K562 (cell line): ENCODE measurements around the gene USP2. TPM values are rescaled to one million over a fixed set of nuclear protein-coding genes. Genes with fewer than 3 reads are reported as not detected.

Experiments used
- DACH1 ChIP-seq: fragments of 450-650 bp; IDR thresholded peaks from 2 replicates; pipeline ENCODE4 v1.6.1; 2018; ENCODE audit not compliant: partially characterized antibody
- KDM1A ChIP-seq, 2 experiments: fragments of 450-650 bp; IDR thresholded peaks; 2 replicates each; pipeline ENCODE4 v1.6.1; 2016; ENCODE audit warnings: mild to moderate bottlenecking in 2 of 2
- NFXL1 ChIP-seq: fragments of 450-650 bp; formaldehyde crosslinking; IDR thresholded peaks from 2 replicates; pipeline ENCODE4 v1.4.0; 2021; ENCODE audit warnings: mild to moderate bottlenecking
- POLR2G ChIP-seq: fragments of 200-400 bp; formaldehyde crosslinking; IDR thresholded peaks from 2 replicates; pipeline ENCODE4 v1.6.1; 2017; ENCODE audit warnings: low read depth, mild to moderate bottlenecking, antibody characterized with exemption, low read length, moderate library complexity
- RB1 ChIP-seq: fragments of 450-650 bp; IDR thresholded peaks from 2 replicates; pipeline ENCODE4 v1.6.1; 2017; ENCODE audit warnings: low read depth, mild to moderate bottlenecking
- RBBP5 ChIP-seq: fragments of 200-600 bp; sonication (generic); IDR thresholded peaks from 2 replicates; pipeline ENCODE4 v1.6.1; 2012; ENCODE audit warnings: borderline replicate concordance, mild to moderate bottlenecking, low read length, control low read depth, inconsistent platforms; ENCODE audit not compliant: insufficient read depth, poor library complexity, severe bottlenecking
- SUPT5H ChIP-seq: fragments of 450-650 bp; IDR thresholded peaks from 2 replicates; pipeline ENCODE4 v1.6.1; 2016
- TAF1 ChIP-seq: IDR thresholded peaks from 2 replicates; pipeline ENCODE4 v1.6.1; 2011; ENCODE audit warnings: mild to moderate bottlenecking, low read length, moderate library complexity; ENCODE audit not compliant: insufficient read depth, control insufficient read depth, severe bottlenecking; ENCODE audit errors: extremely low read depth
- ZBTB49 ChIP-seq: sonication (generic); formaldehyde crosslinking; IDR thresholded peaks from 2 replicates; pipeline ENCODE4 v1.8.0; 2022; ENCODE audit warnings: missing genetic modification reagents, mild to moderate bottlenecking, borderline replicate concordance
- ZNF239 ChIP-seq: fragments of 250-450 bp; sonication (Bioruptor Pico); IDR thresholded peaks from 2 replicates; pipeline ENCODE4 v1.4.0; 2020; ENCODE audit warnings: mild to moderate bottlenecking
- ZNF584 ChIP-seq: fragments of 200-800 bp; sonication (Bioruptor generic); IDR thresholded peaks from 2 replicates; pipeline ENCODE4 v1.6.1; 2016; ENCODE audit warnings: low read depth, mild to moderate bottlenecking, missing genetic modification characterization, missing compliant biosample characterization
- ZNF589 ChIP-seq: fragments of 200-800 bp; sonication (Bioruptor generic); IDR thresholded peaks from 2 replicates; pipeline ENCODE4 v1.6.1; 2016; ENCODE audit warnings: low read depth, missing genetic modification characterization, missing compliant biosample characterization
- polyA plus RNA-seq, 8 experiments: library from polyadenylated mRNA; depleted of rRNA in 4 of 8; stranded (reverse) in 5 of 8; unstranded in 3 of 8; fragments of >200 nt; fragmentation: Nextera tagmentation in 2 of 8; fragmentation: Illumina TruSeq in 1 of 8; extraction: Ambion mirVana in 2 of 8; extraction: Trizol in 1 of 8; gene quantifications; 2 replicates each; pipeline versions ENCODE4 v1.2.1 to v1.2.3, GENCODE V29; 2011 to 2014; ENCODE audit warnings: inconsistent platforms in 1 of 8, missing spikeins in 1 of 8
- total RNA-seq, 7 experiments: library from RNA; depleted of rRNA in 6 of 7; stranded (reverse); fragments of >200 nt in 6 of 7; fragmentation: Illumina TruSeq in 2 of 7; extraction: Trizol in 2 of 7; gene quantifications; 2 replicates each; pipeline versions ENCODE4 v1.2.1 to v1.2.3, GENCODE V29; 2011 to 2021; ENCODE audit warnings: low replicate concordance in 1 of 7
- TF ChIP-seq, protein P1 (sequence below), 2 experiments: fragments of 450-650 bp; IDR thresholded peaks; 2 replicates each; pipeline ENCODE4 v1.6.1; 2016
- TF ChIP-seq, protein P2 (sequence below): fragments of 450-650 bp; conservative IDR thresholded peaks from 2 replicates; pipeline ENCODE4 v1.6.1; 2016; ENCODE audit warnings: missing genetic modification characterization, low read depth, mild to moderate bottlenecking, missing compliant biosample characterization, moderate library complexity
- TF ChIP-seq, protein P3 (sequence below): sonication (generic); formaldehyde crosslinking; IDR thresholded peaks from 2 replicates; pipeline ENCODE4 v1.4.0; 2020; ENCODE audit warnings: mild to moderate bottlenecking, missing genetic modification reagents
- TF ChIP-seq, protein P4 (sequence below): fragments of 150-350 bp; conservative IDR thresholded peaks from 2 replicates; pipeline ENCODE4 v1.6.1; 2014; ENCODE audit warnings: low read length

Gene USP2
- total and polyA plus RNA-seq, 9 of the 15 experiments (the other 6 are each of a cell fraction or from before 2014, with no cell fraction given), result 2.8 to 16.9 (median 3.9) TPM

DNA sequence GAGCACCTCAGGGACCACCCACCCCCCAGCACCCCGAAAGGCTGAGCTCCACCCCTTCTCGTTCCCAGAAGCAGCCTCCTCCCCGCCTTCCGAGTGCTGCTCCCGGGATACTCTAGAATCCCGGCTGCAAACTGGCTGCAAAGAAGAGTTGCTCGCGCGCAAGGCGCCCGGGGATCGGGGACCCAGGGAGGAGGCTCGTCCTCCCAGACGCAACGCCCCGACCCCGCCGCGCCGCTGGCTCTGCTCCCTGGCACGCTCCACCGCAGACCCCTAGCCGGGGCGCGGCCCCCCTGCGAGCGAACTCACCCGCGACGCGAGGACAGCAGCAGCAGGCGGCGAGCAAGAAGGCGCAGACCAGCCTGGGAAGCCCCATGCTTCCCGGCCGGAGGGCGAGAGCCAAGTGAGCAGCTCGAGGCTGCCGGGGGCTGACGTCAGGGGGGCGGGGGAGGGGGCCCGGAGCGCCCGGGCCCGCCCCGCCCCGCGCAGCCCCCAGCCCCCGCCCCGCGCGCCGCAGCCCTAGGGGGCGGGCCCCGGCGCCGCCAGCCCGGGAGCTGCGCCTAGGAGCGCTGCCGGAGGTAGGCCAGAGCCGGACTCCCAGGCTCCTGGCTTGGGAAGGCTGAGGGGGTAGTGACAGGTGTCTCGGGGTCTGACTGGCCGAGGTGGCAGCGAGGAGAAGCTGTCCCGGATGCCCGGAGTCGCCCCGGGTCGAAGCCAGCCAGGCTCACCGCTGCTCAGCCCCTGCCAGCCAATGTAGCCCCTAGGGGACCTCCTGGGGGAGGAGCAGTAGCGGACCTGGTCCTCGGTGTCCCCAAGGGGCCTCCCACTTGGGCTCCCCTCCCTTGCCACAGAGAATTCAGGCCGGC, 64.5 kb downstream of the USP2 start, which contains the start of gene MCAM (continued):
- TF ChIP-seq ZBTB49 (peak; percentile 53; the same call in 1 of the 2 replicates), ZNF589 (no peak), RBBP5 (peak; percentile 48), ZNF239 (CRISPR knock-in tag) (no peak), RB1 (peak; percentile 67; the same call in 1 of the 2 replicates), DACH1 (no peak), NFXL1 (no peak), ZNF584 (CRISPR knock-in tag) (no peak), POLR2G (peak; percentile 92), SUPT5H (peak; percentile 77), KDM1A (IDR thresholded peaks at IDR 0.05) (no peak; a peak in 1 of 4 replicates), TAF1 (peak; percentile 98)
- TF ChIP-seq, protein P1, sequence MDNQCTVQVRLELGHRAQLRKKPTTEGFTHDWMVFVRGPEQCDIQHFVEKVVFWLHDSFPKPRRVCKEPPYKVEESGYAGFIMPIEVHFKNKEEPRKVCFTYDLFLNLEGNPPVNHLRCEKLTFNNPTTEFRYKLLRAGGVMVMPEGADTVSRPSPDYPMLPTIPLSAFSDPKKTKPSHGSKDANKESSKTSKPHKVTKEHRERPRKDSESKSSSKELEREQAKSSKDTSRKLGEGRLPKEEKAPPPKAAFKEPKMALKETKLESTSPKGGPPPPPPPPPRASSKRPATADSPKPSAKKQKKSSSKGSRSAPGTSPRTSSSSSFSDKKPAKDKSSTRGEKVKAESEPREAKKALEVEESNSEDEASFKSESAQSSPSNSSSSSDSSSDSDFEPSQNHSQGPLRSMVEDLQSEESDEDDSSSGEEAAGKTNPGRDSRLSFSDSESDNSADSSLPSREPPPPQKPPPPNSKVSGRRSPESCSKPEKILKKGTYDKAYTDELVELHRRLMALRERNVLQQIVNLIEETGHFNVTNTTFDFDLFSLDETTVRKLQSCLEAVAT (IDR thresholded peaks at IDR 0.05), result no peak
- TF ChIP-seq, protein P2, sequence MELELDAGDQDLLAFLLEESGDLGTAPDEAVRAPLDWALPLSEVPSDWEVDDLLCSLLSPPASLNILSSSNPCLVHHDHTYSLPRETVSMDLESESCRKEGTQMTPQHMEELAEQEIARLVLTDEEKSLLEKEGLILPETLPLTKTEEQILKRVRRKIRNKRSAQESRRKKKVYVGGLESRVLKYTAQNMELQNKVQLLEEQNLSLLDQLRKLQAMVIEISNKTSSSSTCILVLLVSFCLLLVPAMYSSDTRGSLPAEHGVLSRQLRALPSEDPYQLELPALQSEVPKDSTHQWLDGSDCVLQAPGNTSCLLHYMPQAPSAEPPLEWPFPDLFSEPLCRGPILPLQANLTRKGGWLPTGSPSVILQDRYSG (tag), result no peak
- TF ChIP-seq, protein P3, sequence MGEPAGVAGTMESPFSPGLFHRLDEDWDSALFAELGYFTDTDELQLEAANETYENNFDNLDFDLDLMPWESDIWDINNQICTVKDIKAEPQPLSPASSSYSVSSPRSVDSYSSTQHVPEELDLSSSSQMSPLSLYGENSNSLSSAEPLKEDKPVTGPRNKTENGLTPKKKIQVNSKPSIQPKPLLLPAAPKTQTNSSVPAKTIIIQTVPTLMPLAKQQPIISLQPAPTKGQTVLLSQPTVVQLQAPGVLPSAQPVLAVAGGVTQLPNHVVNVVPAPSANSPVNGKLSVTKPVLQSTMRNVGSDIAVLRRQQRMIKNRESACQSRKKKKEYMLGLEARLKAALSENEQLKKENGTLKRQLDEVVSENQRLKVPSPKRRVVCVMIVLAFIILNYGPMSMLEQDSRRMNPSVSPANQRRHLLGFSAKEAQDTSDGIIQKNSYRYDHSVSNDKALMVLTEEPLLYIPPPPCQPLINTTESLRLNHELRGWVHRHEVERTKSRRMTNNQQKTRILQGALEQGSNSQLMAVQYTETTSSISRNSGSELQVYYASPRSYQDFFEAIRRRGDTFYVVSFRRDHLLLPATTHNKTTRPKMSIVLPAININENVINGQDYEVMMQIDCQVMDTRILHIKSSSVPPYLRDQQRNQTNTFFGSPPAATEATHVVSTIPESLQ (CRISPR knock-in tag), result peak; percentile 68; the same call in 1 of the 2 replicates
- TF ChIP-seq, protein P4, sequence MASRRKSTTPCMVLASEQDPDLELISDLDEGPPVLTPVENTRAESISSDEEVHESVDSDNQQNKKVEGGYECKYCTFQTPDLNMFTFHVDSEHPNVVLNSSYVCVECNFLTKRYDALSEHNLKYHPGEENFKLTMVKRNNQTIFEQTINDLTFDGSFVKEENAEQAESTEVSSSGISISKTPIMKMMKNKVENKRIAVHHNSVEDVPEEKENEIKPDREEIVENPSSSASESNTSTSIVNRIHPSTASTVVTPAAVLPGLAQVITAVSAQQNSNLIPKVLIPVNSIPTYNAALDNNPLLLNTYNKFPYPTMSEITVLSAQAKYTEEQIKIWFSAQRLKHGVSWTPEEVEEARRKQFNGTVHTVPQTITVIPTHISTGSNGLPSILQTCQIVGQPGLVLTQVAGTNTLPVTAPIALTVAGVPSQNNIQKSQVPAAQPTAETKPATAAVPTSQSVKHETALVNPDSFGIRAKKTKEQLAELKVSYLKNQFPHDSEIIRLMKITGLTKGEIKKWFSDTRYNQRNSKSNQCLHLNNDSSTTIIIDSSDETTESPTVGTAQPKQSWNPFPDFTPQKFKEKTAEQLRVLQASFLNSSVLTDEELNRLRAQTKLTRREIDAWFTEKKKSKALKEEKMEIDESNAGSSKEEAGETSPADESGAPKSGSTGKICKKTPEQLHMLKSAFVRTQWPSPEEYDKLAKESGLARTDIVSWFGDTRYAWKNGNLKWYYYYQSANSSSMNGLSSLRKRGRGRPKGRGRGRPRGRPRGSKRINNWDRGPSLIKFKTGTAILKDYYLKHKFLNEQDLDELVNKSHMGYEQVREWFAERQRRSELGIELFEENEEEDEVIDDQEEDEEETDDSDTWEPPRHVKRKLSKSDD, result no peak
